Body of pancreas (tissue), 4 donors: Measurements from ENCODE around the gene NAP1L1.

Experiments
- CTCF ChIP-seq, 7 experiments: fragments of 450-650 bp in 4 of 7; fragments of 200-600 bp in 3 of 7; sonication (generic) in 3 of 7; IDR thresholded peaks; one replicate each; pipeline ENCODE4 v1.5.1; 2016 to 2019; ENCODE audit warnings: antibody characterized with exemption in 7 of 7
- POLR2A ChIP-seq, 3 donors: fragments of 450-650 bp; IDR thresholded peaks; one replicate each; pipeline ENCODE4 v1.6.1; 2016; ENCODE audit warnings: antibody characterized with exemption in 3 of 3, mild to moderate bottlenecking in 2 of 3

DNA sequence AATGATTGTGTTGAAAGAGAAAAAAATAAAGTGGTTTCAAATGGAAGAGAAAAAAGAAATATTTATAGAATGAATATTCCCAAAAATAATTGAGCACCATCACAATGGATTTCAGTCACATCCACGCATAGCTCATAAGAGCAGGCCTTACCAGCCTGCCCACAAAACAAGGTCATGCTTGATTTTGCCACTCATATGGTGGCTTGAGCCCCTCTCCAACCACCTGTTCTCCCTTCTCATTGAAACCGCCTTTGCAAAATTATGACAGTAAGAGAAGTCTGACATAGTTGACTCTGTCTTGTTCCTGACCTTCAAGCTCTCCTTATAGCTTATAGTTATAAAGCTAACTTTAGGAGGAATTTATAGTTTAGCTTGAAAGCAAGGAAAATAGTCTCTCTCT lies 33.3 kb upstream of the NAP1L1 start:
- TF ChIP-seq CTCF (IDR thresholded peaks at IDR 0.05): no peak
- TF ChIP-seq POLR2A (IDR thresholded peaks at IDR 0.05): no peak
